Liver (tissue), 9 donors: Measurements from ENCODE around the gene SOHLH1. TPM values are rescaled to one million over a fixed set of nuclear protein-coding genes. Genes with fewer than 3 reads are reported as not detected.

ENCODE experiments used
- DNase-seq: peaks from one replicate; pipeline ENCODE4 v3.0.0-alpha.2; 2017; ENCODE audit warnings: low spot score
- H3K27ac ChIP-seq, 2 donors: one replicate each; pipeline ENCODE4 v1.7.0; 2013; ENCODE audit warnings: inconsistent platforms in 2 of 2, low read length in 2 of 2, control low read depth in 1 of 2, low read depth in 1 of 2, mild to moderate bottlenecking in 1 of 2
- H3K27me3 ChIP-seq, 4 donors: one replicate each; pipeline versions ENCODE4 v1.6.1 to v1.7.0; 2013; ENCODE audit warnings: low read length in 3 of 4, inconsistent platforms in 1 of 4, mild to moderate bottlenecking in 1 of 4, moderate library complexity in 1 of 4; ENCODE audit not compliant: control insufficient read depth in 4 of 4, insufficient read depth in 4 of 4
- H3K36me3 ChIP-seq, 4 donors: one replicate each; pipeline versions ENCODE4 v1.6.1 to v1.7.0; 2013; ENCODE audit warnings: low read length in 3 of 4, mild to moderate bottlenecking in 3 of 4, low read depth in 1 of 4, moderate library complexity in 1 of 4; ENCODE audit not compliant: control insufficient read depth in 4 of 4, insufficient read depth in 3 of 4
- H3K4me1 ChIP-seq, 4 donors: one replicate each; pipeline versions ENCODE4 v1.6.1 to v1.7.0; 2013; ENCODE audit warnings: low read length in 3 of 4, mild to moderate bottlenecking in 3 of 4, moderate library complexity in 1 of 4; ENCODE audit not compliant: control insufficient read depth in 4 of 4, insufficient read depth in 4 of 4
- H3K4me3 ChIP-seq, 3 donors: one replicate each; pipeline versions ENCODE4 v1.6.1 to v1.7.0; 2013; ENCODE audit warnings: low read length in 3 of 3, control low read depth in 1 of 3, low read depth in 1 of 3, mild to moderate bottlenecking in 1 of 3
- H3K9ac ChIP-seq, 2 donors: one replicate each; pipeline ENCODE4 v1.7.0; 2013; ENCODE audit warnings: low read length in 2 of 2, mild to moderate bottlenecking in 2 of 2, moderate library complexity in 2 of 2, control low read depth in 1 of 2, low read depth in 1 of 2
- H3K9me3 ChIP-seq, 4 donors: one replicate each; pipeline versions ENCODE4 v1.6.1 to v1.7.0; 2013; ENCODE audit warnings: low read length in 3 of 4; ENCODE audit not compliant: control insufficient read depth in 4 of 4
- EGR1 ChIP-seq, 2 donors: IDR thresholded peaks; 2 replicates each; pipeline ENCODE4 v1.6.1; 2016 to 2018; ENCODE audit warnings: antibody characterized with exemption in 2 of 2, low read depth in 2 of 2
- FOXA1 ChIP-seq: IDR thresholded peaks from 2 replicates; pipeline ENCODE4 v1.6.1; 2016; ENCODE audit warnings: antibody characterized with exemption
- FOXA2 ChIP-seq: IDR thresholded peaks from 2 replicates; pipeline ENCODE4 v1.6.1; 2016; ENCODE audit warnings: antibody characterized with exemption
- GABPA ChIP-seq, 2 donors: IDR thresholded peaks in 1 of 2; conservative IDR thresholded peaks in 1 of 2; 2 replicates each; pipeline ENCODE4 v1.6.1; 2016; ENCODE audit warnings: antibody characterized with exemption in 2 of 2, mild to moderate bottlenecking in 1 of 2, moderate library complexity in 1 of 2
- HNF4A ChIP-seq, 2 donors: conservative IDR thresholded peaks; 2 replicates each; pipeline ENCODE4 v1.6.1; 2016; ENCODE audit warnings: antibody characterized with exemption in 2 of 2, mild to moderate bottlenecking in 2 of 2
- HNF4G ChIP-seq: IDR thresholded peaks from 2 replicates; pipeline ENCODE4 v1.6.1; 2016; ENCODE audit warnings: antibody characterized with exemption
- JUND ChIP-seq, 2 donors: IDR thresholded peaks; 2 replicates each; pipeline ENCODE4 v1.6.1; 2016; ENCODE audit warnings: antibody characterized with exemption in 2 of 2
- NR2F2 ChIP-seq: IDR thresholded peaks from 2 replicates; pipeline ENCODE4 v1.6.1; 2016; ENCODE audit warnings: antibody characterized with exemption
- RAD21 ChIP-seq, 2 donors: IDR thresholded peaks; 2 replicates each; pipeline ENCODE4 v1.6.1; 2016; ENCODE audit warnings: antibody characterized with exemption in 2 of 2, mild to moderate bottlenecking in 2 of 2
- RXRA ChIP-seq, 2 donors: IDR thresholded peaks; 2 replicates each; pipeline ENCODE4 v1.6.1; 2017 to 2018; ENCODE audit warnings: antibody characterized with exemption in 2 of 2, mild to moderate bottlenecking in 1 of 2
- SP1 ChIP-seq: IDR thresholded peaks from 2 replicates; pipeline ENCODE4 v1.6.1; 2018; ENCODE audit warnings: antibody characterized with exemption, mild to moderate bottlenecking
- TAF1 ChIP-seq: conservative IDR thresholded peaks from 2 replicates; pipeline ENCODE4 v1.6.1; 2016; ENCODE audit warnings: antibody characterized with exemption, mild to moderate bottlenecking
- YY1 ChIP-seq: IDR thresholded peaks from 2 replicates; pipeline ENCODE4 v1.6.1; 2016; ENCODE audit warnings: antibody characterized with exemption, mild to moderate bottlenecking
- WGBS: extraction: QIAGEN DNeasy Blood & Tissue Kit; methylation state at CpG from one replicate; pipeline ENCODE4 v1.1.7; 2013; 5-methylcytosine and 5-hydroxymethylcytosine counted together
- polyA plus RNA-seq, 2 donors: library from polyadenylated mRNA; stranded (reverse) in 1 of 2; unstranded in 1 of 2; fragments of 200-250 nt in 1 of 2; fragments of >200 nt in 1 of 2; fragmentation: Nextera tagmentation in 1 of 2; extraction: Ambion mirVana in 1 of 2; gene quantifications; one replicate each; pipeline versions ENCODE4 v1.2.1 to v1.2.3, GENCODE V29; 2013 to 2015
- total RNA-seq, 2 donors: library from RNA; depleted of rRNA; stranded (reverse); fragments of >200 nt; gene quantifications; one replicate each; pipeline ENCODE4 v1.2.3, GENCODE V29; 2014
- TF ChIP-seq, protein P1 (sequence below): IDR thresholded peaks from 2 replicates; pipeline ENCODE4 v1.6.1; 2016; ENCODE audit warnings: antibody characterized with exemption, mild to moderate bottlenecking
- TF ChIP-seq, protein P2 (sequence below): IDR thresholded peaks from 2 replicates; pipeline ENCODE4 v1.6.1; 2016; ENCODE audit warnings: antibody characterized with exemption
- TF ChIP-seq, protein P3 (sequence below): IDR thresholded peaks from 2 replicates; pipeline ENCODE4 v1.6.1; 2016; ENCODE audit warnings: antibody characterized with exemption
- TF ChIP-seq, protein P4 (sequence below): fragments of 150-350 bp; IDR thresholded peaks from 2 replicates; pipeline ENCODE4 v1.5.1; 2017; ENCODE audit warnings: improper control_type of control experiment, low read depth, low read length; ENCODE audit not compliant: missing input control
- TF ChIP-seq, protein P5 (sequence below): IDR thresholded peaks from 2 replicates; pipeline ENCODE4 v1.6.1; 2016; ENCODE audit warnings: antibody characterized with exemption
- donor health status: healthy.
- donor health status: healthy.
- donor health status: healthy.
- donor health status: healthy.
- donor health status: healthy.

SOHLH1 gene
- total and polyA plus RNA-seq, 4 donors = not detected

DNA sequence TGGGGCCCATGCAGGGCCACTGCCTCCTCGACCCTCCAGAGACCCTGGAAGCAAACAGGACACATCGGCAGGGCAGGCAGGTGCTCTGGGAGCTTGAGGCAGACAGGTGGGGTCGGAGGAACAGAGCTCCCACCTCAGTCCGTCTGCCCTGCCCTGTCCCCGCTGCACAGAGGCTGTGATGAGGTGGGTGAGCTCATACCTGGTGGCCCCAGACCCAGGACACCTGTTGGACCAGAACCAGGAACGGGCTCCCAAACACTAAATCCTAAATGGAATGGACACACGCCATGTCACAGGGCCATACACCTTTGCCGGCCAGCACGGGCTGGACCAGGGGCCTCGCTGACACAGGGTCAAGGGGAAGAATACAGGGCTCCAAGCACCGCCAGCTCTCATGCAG lies 5.5 kb downstream of the SOHLH1 start (continued):
- TF ChIP-seq, protein P1, sequence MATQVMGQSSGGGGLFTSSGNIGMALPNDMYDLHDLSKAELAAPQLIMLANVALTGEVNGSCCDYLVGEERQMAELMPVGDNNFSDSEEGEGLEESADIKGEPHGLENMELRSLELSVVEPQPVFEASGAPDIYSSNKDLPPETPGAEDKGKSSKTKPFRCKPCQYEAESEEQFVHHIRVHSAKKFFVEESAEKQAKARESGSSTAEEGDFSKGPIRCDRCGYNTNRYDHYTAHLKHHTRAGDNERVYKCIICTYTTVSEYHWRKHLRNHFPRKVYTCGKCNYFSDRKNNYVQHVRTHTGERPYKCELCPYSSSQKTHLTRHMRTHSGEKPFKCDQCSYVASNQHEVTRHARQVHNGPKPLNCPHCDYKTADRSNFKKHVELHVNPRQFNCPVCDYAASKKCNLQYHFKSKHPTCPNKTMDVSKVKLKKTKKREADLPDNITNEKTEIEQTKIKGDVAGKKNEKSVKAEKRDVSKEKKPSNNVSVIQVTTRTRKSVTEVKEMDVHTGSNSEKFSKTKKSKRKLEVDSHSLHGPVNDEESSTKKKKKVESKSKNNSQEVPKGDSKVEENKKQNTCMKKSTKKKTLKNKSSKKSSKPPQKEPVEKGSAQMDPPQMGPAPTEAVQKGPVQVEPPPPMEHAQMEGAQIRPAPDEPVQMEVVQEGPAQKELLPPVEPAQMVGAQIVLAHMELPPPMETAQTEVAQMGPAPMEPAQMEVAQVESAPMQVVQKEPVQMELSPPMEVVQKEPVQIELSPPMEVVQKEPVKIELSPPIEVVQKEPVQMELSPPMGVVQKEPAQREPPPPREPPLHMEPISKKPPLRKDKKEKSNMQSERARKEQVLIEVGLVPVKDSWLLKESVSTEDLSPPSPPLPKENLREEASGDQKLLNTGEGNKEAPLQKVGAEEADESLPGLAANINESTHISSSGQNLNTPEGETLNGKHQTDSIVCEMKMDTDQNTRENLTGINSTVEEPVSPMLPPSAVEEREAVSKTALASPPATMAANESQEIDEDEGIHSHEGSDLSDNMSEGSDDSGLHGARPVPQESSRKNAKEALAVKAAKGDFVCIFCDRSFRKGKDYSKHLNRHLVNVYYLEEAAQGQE = no peak
- TF ChIP-seq NR2F2 = no peak
- TF ChIP-seq HNF4G = no peak
- no peak for TF ChIP-seq HNF4A (conservative IDR thresholded peaks at IDR 0.05)
- TF ChIP-seq FOXA2 = no peak

DNA sequence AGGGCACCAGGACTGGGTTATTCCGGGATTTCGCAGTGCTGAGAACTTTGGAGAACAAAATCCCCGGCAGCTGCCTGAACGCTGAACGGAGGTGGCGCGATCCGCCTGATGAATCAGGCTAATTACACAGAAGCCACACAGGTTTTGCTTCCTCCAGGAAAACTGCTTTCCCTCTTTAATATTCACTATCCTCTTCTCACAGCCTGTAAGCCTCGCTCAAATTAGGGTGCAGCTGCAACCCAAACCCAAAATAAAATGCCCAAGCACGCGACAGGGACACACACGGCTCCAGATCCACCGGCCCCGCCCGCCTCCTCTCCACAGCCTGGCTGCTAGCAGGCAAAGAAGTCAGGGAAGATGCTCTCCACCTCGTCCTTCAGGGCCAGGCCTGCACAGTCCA lies 6.0 kb downstream of the SOHLH1 start:
- no peaks in the 10 kb centered on the region for H3K36me3 ChIP-seq
- H3K9ac ChIP-seq = no peak overlapping the region
- no peak for DNase-seq
- no peak overlapping the region for H3K4me3 ChIP-seq
- H3K9me3 ChIP-seq = no peaks in the 10 kb centered on the region
- WGBS = 70% methylated on average over 16 of the region's 16 CpGs
- H3K27ac ChIP-seq = no peak overlapping the region
- peaks cover 0 to 5% (median 1%) of the 10 kb centered on the region in 4 donors for H3K27me3 ChIP-seq
- TF ChIP-seq SP1 (no peak), NR2F2 (no peak), EGR1 (IDR thresholded peaks at IDR 0.05; ENCODE audit: low read depth in 2 of 2) (no peak), HNF4G (no peak), FOXA2 (no peak), FOXA1 (no peak), TAF1 (no peak), YY1 (no peak), HNF4A (conservative IDR thresholded peaks at IDR 0.05) (no peak), RAD21 (IDR thresholded peaks at IDR 0.05) (no peak), RXRA (IDR thresholded peaks at IDR 0.05) (no peak), GABPA (IDR thresholded peaks at IDR 0.05 in 1 of 2, conservative IDR thresholded peaks at IDR 0.05 in 1 of 2) (no peak), JUND (IDR thresholded peaks at IDR 0.05) (no peak)
- TF ChIP-seq, protein P2, sequence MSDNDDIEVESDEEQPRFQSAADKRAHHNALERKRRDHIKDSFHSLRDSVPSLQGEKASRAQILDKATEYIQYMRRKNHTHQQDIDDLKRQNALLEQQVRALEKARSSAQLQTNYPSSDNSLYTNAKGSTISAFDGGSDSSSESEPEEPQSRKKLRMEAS = no peak
- TF ChIP-seq, protein P1 = no peak
- TF ChIP-seq, protein P3, sequence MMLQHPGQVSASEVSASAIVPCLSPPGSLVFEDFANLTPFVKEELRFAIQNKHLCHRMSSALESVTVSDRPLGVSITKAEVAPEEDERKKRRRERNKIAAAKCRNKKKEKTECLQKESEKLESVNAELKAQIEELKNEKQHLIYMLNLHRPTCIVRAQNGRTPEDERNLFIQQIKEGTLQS = no peak
- TF ChIP-seq, protein P4, sequence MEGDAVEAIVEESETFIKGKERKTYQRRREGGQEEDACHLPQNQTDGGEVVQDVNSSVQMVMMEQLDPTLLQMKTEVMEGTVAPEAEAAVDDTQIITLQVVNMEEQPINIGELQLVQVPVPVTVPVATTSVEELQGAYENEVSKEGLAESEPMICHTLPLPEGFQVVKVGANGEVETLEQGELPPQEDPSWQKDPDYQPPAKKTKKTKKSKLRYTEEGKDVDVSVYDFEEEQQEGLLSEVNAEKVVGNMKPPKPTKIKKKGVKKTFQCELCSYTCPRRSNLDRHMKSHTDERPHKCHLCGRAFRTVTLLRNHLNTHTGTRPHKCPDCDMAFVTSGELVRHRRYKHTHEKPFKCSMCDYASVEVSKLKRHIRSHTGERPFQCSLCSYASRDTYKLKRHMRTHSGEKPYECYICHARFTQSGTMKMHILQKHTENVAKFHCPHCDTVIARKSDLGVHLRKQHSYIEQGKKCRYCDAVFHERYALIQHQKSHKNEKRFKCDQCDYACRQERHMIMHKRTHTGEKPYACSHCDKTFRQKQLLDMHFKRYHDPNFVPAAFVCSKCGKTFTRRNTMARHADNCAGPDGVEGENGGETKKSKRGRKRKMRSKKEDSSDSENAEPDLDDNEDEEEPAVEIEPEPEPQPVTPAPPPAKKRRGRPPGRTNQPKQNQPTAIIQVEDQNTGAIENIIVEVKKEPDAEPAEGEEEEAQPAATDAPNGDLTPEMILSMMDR = no peak
- TF ChIP-seq, protein P5, sequence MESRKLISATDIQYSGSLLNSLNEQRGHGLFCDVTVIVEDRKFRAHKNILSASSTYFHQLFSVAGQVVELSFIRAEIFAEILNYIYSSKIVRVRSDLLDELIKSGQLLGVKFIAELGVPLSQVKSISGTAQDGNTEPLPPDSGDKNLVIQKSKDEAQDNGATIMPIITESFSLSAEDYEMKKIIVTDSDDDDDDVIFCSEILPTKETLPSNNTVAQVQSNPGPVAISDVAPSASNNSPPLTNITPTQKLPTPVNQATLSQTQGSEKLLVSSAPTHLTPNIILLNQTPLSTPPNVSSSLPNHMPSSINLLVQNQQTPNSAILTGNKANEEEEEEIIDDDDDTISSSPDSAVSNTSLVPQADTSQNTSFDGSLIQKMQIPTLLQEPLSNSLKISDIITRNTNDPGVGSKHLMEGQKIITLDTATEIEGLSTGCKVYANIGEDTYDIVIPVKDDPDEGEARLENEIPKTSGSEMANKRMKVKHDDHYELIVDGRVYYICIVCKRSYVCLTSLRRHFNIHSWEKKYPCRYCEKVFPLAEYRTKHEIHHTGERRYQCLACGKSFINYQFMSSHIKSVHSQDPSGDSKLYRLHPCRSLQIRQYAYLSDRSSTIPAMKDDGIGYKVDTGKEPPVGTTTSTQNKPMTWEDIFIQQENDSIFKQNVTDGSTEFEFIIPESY = no peak
- no peaks in the 10 kb centered on the region for H3K4me1 ChIP-seq
